NCI-H1694 (cell line): Measurements from ENCODE around the gene KLF6.

Experiments
- DNase-seq: peaks from one replicate; lab custom pipeline; 2025; lab: John Stamatoyannopoulos, UW

The KLF6 gene

GRCh38 chr10:3811291-3811870 lies 26.4 kb upstream of the KLF6 start:
- no peak for DNase-seq

GRCh38 chr10:3808689-3809199 lies 23.7 kb upstream of the KLF6 start:
- no peak for DNase-seq

GRCh38 chr10:3807928-3808496 lies 23.0 kb upstream of the KLF6 start:
- DNase-seq: no peak

GRCh38 chr10:3807211-3807927 lies 22.4 kb upstream of the KLF6 start:
- no peak for DNase-seq

GRCh38 chr10:3806603-3807002 lies 21.6 kb upstream of the KLF6 start:
- no peak for DNase-seq

- DNase-seq: no peak
Measured at GRCh38 chr10:3805791-3806461, 20.9 kb upstream of the KLF6 start.

GRCh38 chr10:3805201-3805790 lies 20.3 kb upstream of the KLF6 start:
- no peak for DNase-seq

- no peak for DNase-seq
Measured at GRCh38 chr10:3803927-3804741, 19.1 kb upstream of the KLF6 start.

- no peak for DNase-seq
Measured at GRCh38 chr10:3803295-3803926, 18.4 kb upstream of the KLF6 start.

- no peak for DNase-seq
Measured at GRCh38 chr10:3802526-3803265, 17.7 kb upstream of the KLF6 start.

- DNase-seq: no peak
Measured at GRCh38 chr10:3801558-3802192, 16.7 kb upstream of the KLF6 start.

- no peak for DNase-seq
Measured at GRCh38 chr10:3800586-3800985, 15.6 kb upstream of the KLF6 start.

GRCh38 chr10:3797750-3798149 lies 12.7 kb upstream of the KLF6 start:
- no peak for DNase-seq

- DNase-seq: no peak
Measured at GRCh38 chr10:3793553-3793952, 8.5 kb upstream of the KLF6 start.

- no peak for DNase-seq
Measured at GRCh38 chr10:3792710-3793219, 7.8 kb upstream of the KLF6 start.

- DNase-seq: no peak
Measured at GRCh38 chr10:3791974-3792633, 7.1 kb upstream of the KLF6 start.

- DNase-seq: no peak
Measured at GRCh38 chr10:3790858-3791257, 5.8 kb upstream of the KLF6 start.

- DNase-seq: no peak
Measured at GRCh38 chr10:3790272-3790671, 5.3 kb upstream of the KLF6 start.

GRCh38 chr10:3789621-3790020 lies 4.6 kb upstream of the KLF6 start:
- no peak for DNase-seq
